Ovary (tissue), 9 donors: ENCODE measurements around the gene ASRGL1. TPM values are rescaled to one million over a fixed set of nuclear protein-coding genes. Genes with fewer than 3 reads are reported as not detected.

Experiments used
- DNase-seq, 5 donors: peaks; one replicate each; pipeline ENCODE4 v3.0.0-alpha.2; 2019 to 2020
- H3K27ac ChIP-seq, 2 donors: fragments of 200-600 bp; one replicate each; pipeline versions ENCODE4 v1.5.1 to v1.8.0; 2019 to 2022
- H3K27me3 ChIP-seq: fragments of 200-600 bp; one replicate; pipeline ENCODE4 v1.8.0; 2022
- H3K36me3 ChIP-seq: fragments of 200-600 bp; sonication (generic); one replicate; pipeline ENCODE4 v1.5.1; 2019
- H3K4me1 ChIP-seq: one replicate; pipeline ENCODE4 v1.8.1; 2013; ENCODE audit warnings: mild to moderate bottlenecking, moderate library complexity; ENCODE audit not compliant: insufficient read depth
- H3K4me3 ChIP-seq: fragments of 200-600 bp; sonication (generic); one replicate; pipeline ENCODE4 v1.5.1; 2017
- H3K9me3 ChIP-seq, 2 donors: fragments of 200-600 bp in 1 of 2; sonication (generic) in 1 of 2; one replicate each; pipeline versions ENCODE4 v1.5.1 to v1.8.1; 2013 to 2019; ENCODE audit warnings: mild to moderate bottlenecking in 1 of 2, moderate library complexity in 1 of 2
- EP300 ChIP-seq: sonication (generic); formaldehyde crosslinking; IDR thresholded peaks from one replicate; pipeline ENCODE4 v1.6.1; 2017; ENCODE audit warnings: antibody characterized with exemption
- POLR2A ChIP-seq: fragments of 450-650 bp; IDR thresholded peaks from one replicate; pipeline ENCODE4 v1.6.1; 2017; ENCODE audit warnings: antibody characterized with exemption, mild to moderate bottlenecking, moderate library complexity
- WGBS, 3 donors: extraction: QIAGEN DNeasy Blood & Tissue Kit in 1 of 3; methylation state at CpG; one replicate each; pipeline versions ENCODE4 v1.1.5 to v1.1.7; 2013 to 2017; 5-methylcytosine and 5-hydroxymethylcytosine counted together
- intact Hi-C, 4 donors: fragments of 100-400 bp; cut with DNase I; formaldehyde crosslinking; loops; one replicate each; pipeline versions ENCODE4 v1.11.0 to v1.15.1; 2022 to 2023
- polyA plus RNA-seq, 2 donors: library from polyadenylated mRNA; stranded (reverse); fragments of 200-250 nt in 1 of 2; fragments of 350-450 nt in 1 of 2; fragmentation: Illumina TruSeq in 1 of 2; extraction: RNeasy Lipid Tissue Mini Kit (QIAGEN cat#74804) in 1 of 2; gene quantifications; one replicate each; pipeline ENCODE4 v1.2.3, GENCODE V29; 2013 to 2014
- total RNA-seq, 7 donors: library from RNA; depleted of rRNA in 2 of 7; stranded (reverse); fragments of >200 nt in 2 of 7; fragmentation: NEBNext Ultra II Directional in 3 of 7; extraction: Animal tissue kit (Norgen Biotek cat#: 25700) in 3 of 7; gene quantifications; one replicate each; pipeline versions ENCODE4 v1.1.0 to v1.2.4, GENCODE V29; 2016 to 2023
- TF ChIP-seq, protein P1 (sequence below), 3 donors: fragments of 450-650 bp in 2 of 3; fragments of 200-600 bp in 1 of 3; IDR thresholded peaks; one replicate each; pipeline versions ENCODE4 v1.5.1 to v1.8.0; 2016 to 2022; ENCODE audit warnings: antibody characterized with exemption in 3 of 3, mild to moderate bottlenecking in 1 of 3
- donor health status: DM: no; HTN: no; CAD: no; lungs with moderate emphysema.
- donor health status: DM: no; HTN: no; CAD: no.
- donor health status: Bipolar disorder and iron deficiency.
- donor health status: DM: yes; HTN: yes; CAD: no.
- donor health status: DM: no; HTN: no; CAD: no.
- donor health status: DM: yes; HTN: yes; CAD: no.

Gene ASRGL1
- total and polyA plus RNA-seq, 9 donors = 1.6 to 143 (median 9.8) TPM

DNA sequence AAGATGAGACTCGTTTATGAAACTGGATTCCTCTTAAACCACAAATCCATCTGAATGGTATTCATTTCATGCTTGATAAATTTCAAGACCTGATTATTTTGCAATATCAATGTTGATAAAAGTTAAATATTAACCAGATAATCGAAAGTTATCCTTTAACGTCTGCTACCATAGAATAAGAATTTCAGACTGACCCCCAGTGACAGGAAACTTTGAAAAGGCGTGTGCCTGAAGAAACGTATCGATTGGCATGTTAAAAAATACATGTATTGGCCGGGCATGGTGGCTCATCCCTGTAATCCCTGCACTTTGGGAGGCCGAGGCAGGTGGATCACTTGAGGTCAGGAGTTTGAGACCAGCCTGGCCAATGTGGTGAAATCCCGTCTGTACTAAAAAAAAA, 95.4 kb downstream of the ASRGL1 start:
- no peaks in the 10 kb centered on the region for H3K27me3 ChIP-seq
- intact Hi-C loops = loop anchor here in 1 of 4 donors (5.0 kb wide), 1 partner anchor 110 kb away; no protein-coding TSS in a partner anchor
- H3K4me1 ChIP-seq = peaks cover 13% of the 10 kb centered on the region
- no peak overlapping the region for H3K4me3 ChIP-seq
- 78 to 82% (median 79%) methylated on average over 9 of the region's 9 CpGs for WGBS, 3 donors
- DNase-seq = no peak
- no peak for TF ChIP-seq POLR2A
- TF ChIP-seq, protein P1, sequence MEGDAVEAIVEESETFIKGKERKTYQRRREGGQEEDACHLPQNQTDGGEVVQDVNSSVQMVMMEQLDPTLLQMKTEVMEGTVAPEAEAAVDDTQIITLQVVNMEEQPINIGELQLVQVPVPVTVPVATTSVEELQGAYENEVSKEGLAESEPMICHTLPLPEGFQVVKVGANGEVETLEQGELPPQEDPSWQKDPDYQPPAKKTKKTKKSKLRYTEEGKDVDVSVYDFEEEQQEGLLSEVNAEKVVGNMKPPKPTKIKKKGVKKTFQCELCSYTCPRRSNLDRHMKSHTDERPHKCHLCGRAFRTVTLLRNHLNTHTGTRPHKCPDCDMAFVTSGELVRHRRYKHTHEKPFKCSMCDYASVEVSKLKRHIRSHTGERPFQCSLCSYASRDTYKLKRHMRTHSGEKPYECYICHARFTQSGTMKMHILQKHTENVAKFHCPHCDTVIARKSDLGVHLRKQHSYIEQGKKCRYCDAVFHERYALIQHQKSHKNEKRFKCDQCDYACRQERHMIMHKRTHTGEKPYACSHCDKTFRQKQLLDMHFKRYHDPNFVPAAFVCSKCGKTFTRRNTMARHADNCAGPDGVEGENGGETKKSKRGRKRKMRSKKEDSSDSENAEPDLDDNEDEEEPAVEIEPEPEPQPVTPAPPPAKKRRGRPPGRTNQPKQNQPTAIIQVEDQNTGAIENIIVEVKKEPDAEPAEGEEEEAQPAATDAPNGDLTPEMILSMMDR (IDR thresholded peaks at IDR 0.05) = no peak
- no peak for TF ChIP-seq EP300
- H3K36me3 ChIP-seq = no peaks in the 10 kb centered on the region
- H3K27ac ChIP-seq = no peak overlapping the region
- H3K9me3 ChIP-seq = no peaks in the 10 kb centered on the region

DNA sequence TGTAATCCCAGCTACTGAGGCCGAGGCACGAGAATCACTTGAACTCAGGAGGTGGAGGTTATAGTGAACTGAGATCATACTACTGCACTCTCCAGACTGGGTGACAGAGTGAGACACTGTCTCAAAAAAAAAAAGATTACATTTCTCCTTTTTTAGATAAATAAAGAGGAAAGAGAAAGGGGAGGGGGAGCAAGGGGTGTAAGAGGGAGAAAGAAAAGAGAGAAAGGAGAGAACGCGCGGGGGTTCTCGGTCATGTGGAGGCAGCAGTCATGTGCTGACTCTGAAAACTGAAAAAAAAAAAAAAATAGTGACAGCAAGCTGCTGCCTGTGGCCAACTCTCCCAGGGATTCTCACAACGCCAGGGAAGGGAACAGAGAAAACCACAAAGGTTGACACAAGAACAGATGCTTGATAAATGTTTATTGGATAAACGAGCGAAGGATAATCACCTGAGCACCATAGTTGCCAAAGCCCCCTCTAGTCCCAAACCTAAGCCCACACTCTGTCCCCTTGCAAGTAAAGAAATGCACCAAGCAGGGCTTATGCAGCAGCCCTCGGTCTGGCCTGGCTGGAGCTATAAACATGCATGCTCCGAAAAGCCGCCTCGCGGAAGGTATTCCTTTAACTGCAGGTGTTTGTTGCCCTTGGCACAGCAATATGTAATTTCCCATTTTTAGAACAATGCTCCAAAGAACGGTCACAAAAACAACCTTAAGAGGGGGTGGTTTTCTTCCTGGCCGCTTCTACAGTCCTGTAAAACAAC, 96.1 kb downstream of the ASRGL1 start:
- 35 to 43% (median 36%) methylated on average over 16 of the region's 16 CpGs for WGBS, 3 donors
- DNase-seq = no peak
- H3K27ac ChIP-seq = peak overlapping the region in 1 of 2 donors; percentile 24
- peaks cover 13% of the 10 kb centered on the region for H3K4me1 ChIP-seq
- H3K27me3 ChIP-seq = no peaks in the 10 kb centered on the region
- H3K9me3 ChIP-seq = no peaks in the 10 kb centered on the region
- intact Hi-C loops = loop anchor here in 1 of 4 donors (5.0 kb wide), 1 partner anchor 109 kb away; no protein-coding TSS in a partner anchor
- TF ChIP-seq POLR2A (no peak), EP300 (no peak)
- TF ChIP-seq, protein P1 (IDR thresholded peaks at IDR 0.05) = no peak
- no peaks in the 10 kb centered on the region for H3K36me3 ChIP-seq
- no peak overlapping the region for H3K4me3 ChIP-seq

DNA sequence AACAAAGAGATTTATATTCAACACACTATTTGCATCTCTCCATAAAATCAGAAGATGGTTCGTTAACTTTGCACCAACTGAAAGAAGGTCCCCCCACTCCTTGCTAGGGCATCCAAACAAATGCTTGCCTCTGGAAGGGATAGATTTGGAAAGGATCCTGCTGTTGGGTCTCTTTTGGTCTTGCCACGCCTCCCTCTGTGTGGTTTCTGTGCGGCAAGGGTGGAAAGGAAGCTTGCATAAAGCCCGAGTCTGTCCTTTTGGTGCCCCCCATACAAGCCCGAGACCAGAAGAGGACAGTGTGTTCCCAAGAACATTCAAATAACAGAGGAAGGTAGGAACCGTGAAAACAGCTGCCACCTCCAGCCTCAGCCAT, 96.6 kb downstream of the ASRGL1 start:
- 25 to 39% (median 31%) methylated on average over 6 of the region's 6 CpGs for WGBS, 3 donors
- no peak for TF ChIP-seq POLR2A
- TF ChIP-seq, protein P1 (IDR thresholded peaks at IDR 0.05) = no peak
- TF ChIP-seq EP300 = no peak
- no peaks in the 10 kb centered on the region for H3K36me3 ChIP-seq
- peak in 1 of 5 donors; percentile 40 for DNase-seq
- H3K27ac ChIP-seq = peak overlapping the region in 1 of 2 donors; percentile 24
- intact Hi-C loops = loop anchor here in 1 of 4 donors (5.0 kb wide), 1 partner anchor 108 kb away; no protein-coding TSS in a partner anchor
- peaks cover 13% of the 10 kb centered on the region for H3K4me1 ChIP-seq
- no peak overlapping the region for H3K4me3 ChIP-seq
- no peaks in the 10 kb centered on the region for H3K9me3 ChIP-seq
- no peaks in the 10 kb centered on the region for H3K27me3 ChIP-seq

DNA sequence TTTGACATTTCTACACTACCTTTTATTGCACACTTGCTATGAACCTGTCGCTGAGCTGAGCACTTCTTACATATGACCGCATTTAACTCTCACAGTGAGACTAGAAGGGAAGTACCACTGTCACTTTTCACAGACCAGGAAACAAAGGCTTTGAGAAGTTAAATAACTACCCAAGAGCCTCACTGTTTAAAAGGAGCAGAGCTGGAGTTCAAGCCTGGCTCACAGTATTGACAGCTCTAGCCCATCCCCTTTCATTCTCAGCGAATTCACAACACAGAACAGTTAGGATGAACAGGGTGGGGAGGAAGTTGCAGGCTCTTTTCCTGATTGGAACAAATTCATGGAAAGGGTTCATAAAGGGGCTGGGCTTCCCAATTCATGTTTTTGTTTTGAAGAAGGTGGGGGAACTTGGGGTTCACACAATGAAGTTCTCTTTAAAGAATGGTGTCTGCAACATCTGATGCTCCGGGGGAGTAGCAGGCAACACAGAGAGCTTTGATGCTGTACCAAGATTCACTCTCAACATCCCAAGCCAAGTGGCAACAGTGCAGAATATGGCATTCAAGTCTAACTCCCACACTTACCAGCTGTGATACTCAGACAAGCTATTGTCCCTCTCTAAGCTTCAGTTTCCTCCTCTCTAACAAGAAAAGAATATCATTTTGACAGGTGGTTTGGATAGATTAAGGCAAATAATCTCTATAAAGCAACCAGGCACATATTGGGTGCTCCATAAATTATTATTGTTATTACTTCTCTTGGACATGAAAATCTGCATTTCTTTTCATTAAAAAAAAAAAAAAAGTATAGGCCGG, 98.8 kb downstream of the ASRGL1 start:
- no peak overlapping the region for H3K4me3 ChIP-seq
- WGBS, 3 donors = 23 to 26% (median 24%) methylated on average over 5 of the region's 5 CpGs
- TF ChIP-seq POLR2A = no peak
- TF ChIP-seq EP300 = no peak
- TF ChIP-seq, protein P1 (IDR thresholded peaks at IDR 0.05) = no peak
- no peaks in the 10 kb centered on the region for H3K36me3 ChIP-seq
- H3K27ac ChIP-seq = peak overlapping the region in 1 of 2 donors; percentile 41
- no peaks in the 10 kb centered on the region for H3K27me3 ChIP-seq
- H3K4me1 ChIP-seq = peaks cover 20% of the 10 kb centered on the region
- intact Hi-C loops = no loop called here
- peak in 1 of 5 donors; percentile 45 for DNase-seq
- no peaks in the 10 kb centered on the region for H3K9me3 ChIP-seq
